SKM-1 treated with dmso at 0.1 percent for 144 hours (cell line): ENCODE results near the gene BCL7C.
"Not testable (repeated sequence)": the region's sequence is repeated elsewhere in the genome, so short reads cannot be mapped to it uniquely, and the experiment has no call there.

Experiments
- DNase-seq: peaks from one replicate; lab custom pipeline; 2025; ENCODE audit not compliant: unreplicated experiment; lab: John Stamatoyannopoulos, UW

Gene BCL7C

GRCh38 chr16:30870904-30871303, 23.0 kb downstream of the BCL7C start:
- no peak for DNase-seq

- peak; percentile 12 for DNase-seq
These were observed 26.1 kb downstream of the BCL7C start for GRCh38 chr16:30867747-30868146.

DNA sequence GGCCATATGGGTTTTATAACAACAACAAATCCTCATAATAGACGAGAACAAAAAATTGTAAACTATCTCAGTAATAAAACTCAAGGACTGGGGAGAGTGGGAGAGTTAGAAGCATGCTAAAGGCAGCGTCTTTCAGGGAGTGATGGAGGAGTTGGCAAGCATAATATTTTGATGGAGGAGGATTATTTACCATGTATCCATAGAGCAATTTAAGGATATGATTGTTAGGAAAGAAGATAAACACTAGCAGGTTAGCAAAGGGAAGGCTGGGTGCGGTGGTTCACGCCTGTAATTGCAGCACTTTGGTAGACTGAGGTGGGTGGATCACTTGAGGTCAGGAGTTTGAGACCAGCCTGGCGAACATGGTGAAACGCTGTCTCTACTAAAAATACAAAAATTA, 27.8 kb downstream of the BCL7C start:
- no peak for DNase-seq

GRCh38 chr16:30863178-30863577, 30.7 kb downstream of the BCL7C start:
- not testable (repeated sequence) for DNase-seq

DNA sequence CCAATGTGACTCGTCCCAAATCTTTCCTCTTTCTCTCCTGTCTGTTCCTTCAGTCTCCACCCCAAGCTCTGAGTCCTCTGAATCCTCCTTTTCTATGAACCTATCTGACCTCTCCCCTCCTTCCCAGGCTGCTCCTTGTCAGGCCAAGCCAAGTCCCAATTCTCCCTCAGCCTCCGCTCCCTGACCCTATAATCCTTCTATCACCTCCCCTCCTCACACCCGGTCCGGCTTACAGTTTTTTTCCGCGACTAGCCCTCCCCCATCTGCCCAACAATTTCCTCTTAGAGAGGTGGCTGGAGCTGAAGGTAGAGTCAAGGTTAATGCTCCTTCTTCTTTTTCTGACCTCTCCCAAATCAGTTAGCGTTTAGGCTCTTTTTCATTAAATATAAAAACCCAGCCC, 33.1 kb downstream of the BCL7C start:
- DNase-seq, result not testable (repeated sequence)

GRCh38 chr16:30858829-30859423, 35.0 kb downstream of the BCL7C start:
- DNase-seq, result no peak

- DNase-seq, result no peak
These were observed 35.8 kb downstream of the BCL7C start for GRCh38 chr16:30858111-30858495.

GRCh38 chr16:30853758-30854157, 40.1 kb downstream of the BCL7C start:
- no peak for DNase-seq

DNA sequence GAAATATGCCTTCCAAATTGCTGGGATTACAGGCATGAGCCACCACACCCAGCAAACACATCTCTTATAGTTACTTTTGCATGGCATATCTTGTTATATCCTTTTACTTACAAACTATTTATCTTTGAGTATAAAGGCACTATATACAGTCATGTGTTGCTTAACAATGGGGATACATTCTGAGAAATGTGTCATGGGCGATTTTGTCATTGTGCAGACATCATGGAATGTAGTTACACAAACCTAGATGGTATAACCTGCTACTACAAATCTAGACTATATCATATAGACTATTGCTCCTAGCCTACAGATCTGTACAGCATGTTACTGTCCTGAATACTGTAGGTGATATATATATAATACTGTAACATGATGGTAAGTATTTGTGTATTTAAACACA, 43.6 kb downstream of the BCL7C start:
- DNase-seq, result no peak

DNA sequence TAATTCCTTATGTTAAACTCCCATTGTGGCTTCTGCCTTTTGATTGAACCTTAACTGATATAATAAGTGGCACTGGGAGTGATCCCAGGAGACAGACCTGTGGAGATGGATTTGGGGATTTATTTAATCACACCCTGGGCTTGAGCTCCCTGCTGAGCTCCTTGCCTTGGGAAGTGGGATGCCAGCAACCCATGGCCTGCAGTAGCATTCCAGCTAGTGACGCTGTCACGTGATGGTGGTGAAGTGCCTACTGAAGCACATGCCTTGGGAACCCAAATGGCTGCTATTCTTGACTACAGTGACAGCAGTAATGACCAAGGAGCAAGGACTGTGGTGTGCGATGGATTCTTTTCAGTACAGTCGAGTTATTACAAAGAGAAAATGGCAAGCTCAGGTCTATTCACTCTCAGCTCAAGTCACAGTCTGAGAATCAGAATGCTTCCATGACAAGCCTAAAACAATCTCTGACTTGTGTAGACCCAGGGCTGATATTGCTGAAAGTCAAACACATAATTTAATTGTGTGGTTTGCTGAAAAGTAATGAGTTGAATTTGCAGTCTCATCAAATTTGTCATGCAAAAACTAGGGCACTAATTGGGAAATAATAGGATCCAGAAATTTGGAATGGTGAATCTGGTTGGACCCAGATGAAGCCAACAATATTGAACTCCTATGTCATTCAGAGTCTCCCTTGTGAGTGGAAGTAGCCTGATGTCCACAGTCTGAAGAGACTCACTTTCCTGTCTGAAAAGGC, 47.1 kb downstream of the BCL7C start:
- no peak for DNase-seq

GRCh38 chr16:30844671-30845449, 49.0 kb downstream of the BCL7C start:
- peak; percentile 88 for DNase-seq

DNA sequence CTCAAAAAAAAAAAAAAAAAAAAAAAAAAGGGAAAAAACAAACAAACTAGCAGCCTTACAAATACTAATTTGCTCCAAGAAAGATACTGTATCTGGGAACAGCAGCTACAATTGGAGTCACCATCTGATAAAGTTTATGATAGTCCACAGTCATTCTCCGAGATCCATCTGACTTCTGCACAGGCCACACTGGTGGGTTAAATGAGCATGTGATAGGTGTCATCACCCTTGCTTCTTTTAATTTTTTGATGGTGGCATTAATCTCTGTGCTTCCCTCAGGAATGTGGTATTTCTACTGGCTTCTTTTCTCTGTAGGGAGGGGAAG, 49.6 kb downstream of the BCL7C start:
- no peak for DNase-seq

DNA sequence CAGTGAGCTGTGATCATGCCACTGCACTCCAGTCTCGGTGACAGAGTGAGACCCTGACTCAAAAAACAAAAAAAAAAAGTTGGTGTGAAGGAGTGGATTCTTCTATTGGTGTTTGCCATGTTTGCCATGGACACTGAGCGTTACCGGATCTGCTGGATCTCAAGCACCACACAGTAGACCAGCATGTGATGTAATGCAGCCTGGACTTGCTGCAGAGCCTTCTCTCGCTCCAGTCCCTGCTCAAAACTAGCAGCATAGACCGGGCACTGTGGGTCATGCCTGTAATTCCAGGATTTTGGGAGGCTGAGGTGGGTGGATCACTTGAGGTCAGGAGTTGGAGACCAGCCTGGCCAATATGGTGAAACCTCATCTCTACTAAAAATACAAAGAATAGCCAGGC, 50.4 kb downstream of the BCL7C start:
- no peak for DNase-seq

DNA sequence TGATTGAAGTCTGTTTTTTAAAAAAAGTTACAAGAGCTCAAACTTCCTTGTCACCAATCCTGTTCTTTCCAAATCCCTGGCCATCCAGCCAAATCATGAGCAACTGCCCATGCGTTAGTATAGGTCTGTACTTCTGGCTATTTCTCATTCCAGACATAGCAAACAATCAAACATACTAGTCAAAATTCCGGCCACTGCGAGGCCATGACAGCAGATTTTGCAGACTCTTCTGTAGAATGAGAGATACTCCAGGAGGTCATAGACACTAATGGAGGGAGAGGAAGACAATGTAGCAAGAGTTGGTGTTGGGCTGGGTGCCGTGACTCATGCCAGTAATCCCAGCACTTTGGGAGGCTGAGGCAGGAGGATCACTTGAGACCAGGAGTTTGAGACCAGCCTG, 50.9 kb downstream of the BCL7C start:
- no peak for DNase-seq

- DNase-seq, result no peak
These were observed 52.5 kb downstream of the BCL7C start for GRCh38 chr16:30841332-30841731.

- no peak for DNase-seq
These were observed 53.3 kb downstream of the BCL7C start for GRCh38 chr16:30840611-30841010.

GRCh38 chr16:30839523-30840227, 54.2 kb downstream of the BCL7C start:
- no peak for DNase-seq

DNA sequence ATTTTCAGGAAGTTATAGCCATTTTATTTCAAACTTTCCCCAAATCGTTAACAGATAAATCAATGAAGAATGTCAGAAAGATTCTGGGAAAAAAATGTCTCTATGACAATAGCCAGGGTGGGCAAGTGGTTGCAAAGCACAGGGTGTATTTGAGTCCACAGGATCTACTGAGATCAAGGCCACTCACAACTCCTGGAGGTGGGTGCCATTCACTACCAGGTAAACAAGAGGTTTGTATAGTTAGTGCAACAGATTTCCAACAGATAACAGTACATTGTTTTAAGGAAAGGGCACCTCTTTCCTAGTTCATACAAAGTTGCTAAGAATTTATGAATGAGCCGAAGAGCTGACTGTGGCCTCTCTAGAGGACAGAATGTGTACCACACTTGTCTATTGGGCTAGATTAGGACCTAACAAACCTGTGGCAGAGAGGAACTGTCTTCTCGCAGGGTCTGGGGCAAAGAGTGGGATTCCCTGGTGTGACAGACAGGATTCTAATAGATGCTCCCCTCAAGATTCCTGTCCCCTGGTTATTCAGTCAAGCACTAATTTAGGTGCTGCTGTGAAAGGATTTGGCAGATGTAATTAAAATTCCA, 54.9 kb downstream of the BCL7C start:
- DNase-seq, result no peak

GRCh38 chr16:30837904-30838303, 56.0 kb downstream of the BCL7C start:
- DNase-seq, result no peak
